AG10803 (cell line): ENCODE results near the gene CBY3.
"Not testable (repeated sequence)": the region's sequence is repeated elsewhere in the genome, so short reads cannot be mapped to it uniquely, and the experiment has no call there.

Source experiments
- DNase-seq: peaks from one replicate; pipeline ENCODE4 v3.0.0; 2010; ENCODE audit warnings: low read depth
- H3K4me3 ChIP-seq: 2 replicates; pipeline ENCODE4 v1.5.1; 2011; ENCODE audit warnings: mild to moderate bottlenecking, low read length, control low read depth
- TF ChIP-seq, protein P1 (sequence below): conservative IDR thresholded peaks from 2 replicates; pipeline ENCODE4 v1.5.1; 2011; ENCODE audit warnings: mild to moderate bottlenecking, low read length, control low read depth, inconsistent platforms

Gene CBY3

DNA sequence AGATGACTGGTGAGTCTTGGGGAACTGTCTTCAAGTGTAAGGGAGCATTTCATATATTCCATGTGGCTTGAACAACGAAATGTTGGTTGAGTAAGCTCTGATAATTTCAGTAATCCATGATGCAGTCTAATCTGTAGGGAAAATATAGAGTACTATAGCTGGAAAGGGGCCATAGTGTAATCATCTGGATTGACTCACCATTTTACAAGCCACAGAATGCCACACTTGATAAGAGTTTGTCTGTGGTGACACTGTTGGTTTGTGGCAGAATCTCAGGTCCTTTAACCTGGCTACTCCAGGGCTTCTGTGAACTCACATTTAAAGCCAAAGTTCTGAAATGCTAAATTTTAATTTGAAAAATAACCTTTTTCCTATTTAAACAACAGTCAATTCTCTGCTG, 35.5 kb upstream of the CBY3 start:
- DNase-seq, result no peak
- TF ChIP-seq, protein P1, sequence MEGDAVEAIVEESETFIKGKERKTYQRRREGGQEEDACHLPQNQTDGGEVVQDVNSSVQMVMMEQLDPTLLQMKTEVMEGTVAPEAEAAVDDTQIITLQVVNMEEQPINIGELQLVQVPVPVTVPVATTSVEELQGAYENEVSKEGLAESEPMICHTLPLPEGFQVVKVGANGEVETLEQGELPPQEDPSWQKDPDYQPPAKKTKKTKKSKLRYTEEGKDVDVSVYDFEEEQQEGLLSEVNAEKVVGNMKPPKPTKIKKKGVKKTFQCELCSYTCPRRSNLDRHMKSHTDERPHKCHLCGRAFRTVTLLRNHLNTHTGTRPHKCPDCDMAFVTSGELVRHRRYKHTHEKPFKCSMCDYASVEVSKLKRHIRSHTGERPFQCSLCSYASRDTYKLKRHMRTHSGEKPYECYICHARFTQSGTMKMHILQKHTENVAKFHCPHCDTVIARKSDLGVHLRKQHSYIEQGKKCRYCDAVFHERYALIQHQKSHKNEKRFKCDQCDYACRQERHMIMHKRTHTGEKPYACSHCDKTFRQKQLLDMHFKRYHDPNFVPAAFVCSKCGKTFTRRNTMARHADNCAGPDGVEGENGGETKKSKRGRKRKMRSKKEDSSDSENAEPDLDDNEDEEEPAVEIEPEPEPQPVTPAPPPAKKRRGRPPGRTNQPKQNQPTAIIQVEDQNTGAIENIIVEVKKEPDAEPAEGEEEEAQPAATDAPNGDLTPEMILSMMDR, result no peak
- no peak overlapping the region for H3K4me3 ChIP-seq

DNA sequence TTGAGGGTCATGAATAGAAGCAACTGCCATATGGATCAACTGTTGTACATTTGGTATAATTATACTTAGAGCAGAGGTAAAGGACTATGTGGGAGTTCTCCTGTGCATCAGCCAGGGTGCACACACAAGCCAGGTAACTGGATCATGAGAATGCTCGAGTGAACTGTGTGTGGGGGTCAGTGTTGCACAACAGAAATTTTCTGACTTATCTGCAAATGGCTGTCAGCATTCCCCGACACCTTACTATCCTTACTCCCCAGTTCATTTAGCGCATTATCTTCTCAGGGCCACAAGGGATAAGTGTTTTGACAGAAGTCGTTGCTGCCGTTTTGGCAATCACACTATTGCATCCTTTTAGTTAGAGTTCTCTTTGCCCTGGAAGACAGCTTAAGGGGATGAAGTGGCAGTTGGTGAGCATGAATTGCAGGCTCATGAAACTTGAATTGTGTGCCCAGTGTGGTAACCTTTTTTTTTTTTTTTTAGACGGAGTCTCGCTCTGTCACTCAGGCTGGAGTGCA, 19.6 kb upstream of the CBY3 start:
- TF ChIP-seq, protein P1, result no peak
- DNase-seq, result no peak
- H3K4me3 ChIP-seq, result peak overlapping the region; percentile 95

DNA sequence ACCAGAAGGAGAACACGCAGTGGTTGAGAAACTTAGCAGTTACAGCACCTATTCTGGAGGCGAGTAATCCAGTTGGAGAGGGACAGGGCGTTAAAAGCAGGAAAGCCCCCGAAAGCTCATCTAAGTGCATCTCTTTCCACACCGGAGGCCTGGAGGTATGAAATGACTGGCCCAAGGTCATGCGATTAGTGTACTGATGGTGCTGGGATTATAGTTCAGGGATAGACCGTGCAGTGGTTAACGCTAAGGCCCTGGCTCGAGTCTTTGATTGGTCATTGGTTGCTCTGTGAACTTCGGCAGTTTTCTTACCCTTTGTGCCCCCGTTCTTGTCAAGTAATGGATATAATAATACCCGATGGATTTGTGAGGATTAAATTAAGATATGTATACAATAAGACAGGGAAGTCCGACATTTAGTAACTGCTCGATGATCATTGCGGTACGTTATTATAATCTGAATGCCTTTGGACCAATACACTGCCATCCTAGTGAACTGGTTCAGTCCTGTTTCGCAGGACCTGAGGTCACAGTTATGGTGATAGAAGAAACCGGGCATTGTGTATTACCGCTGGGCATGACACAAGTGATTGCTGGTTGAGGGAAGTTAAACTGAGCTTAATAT, 18.9 kb upstream of the CBY3 start:
- peak overlapping the region; percentile 95 for H3K4me3 ChIP-seq
- TF ChIP-seq, protein P1, result no peak
- DNase-seq, result peak; percentile 40

DNA sequence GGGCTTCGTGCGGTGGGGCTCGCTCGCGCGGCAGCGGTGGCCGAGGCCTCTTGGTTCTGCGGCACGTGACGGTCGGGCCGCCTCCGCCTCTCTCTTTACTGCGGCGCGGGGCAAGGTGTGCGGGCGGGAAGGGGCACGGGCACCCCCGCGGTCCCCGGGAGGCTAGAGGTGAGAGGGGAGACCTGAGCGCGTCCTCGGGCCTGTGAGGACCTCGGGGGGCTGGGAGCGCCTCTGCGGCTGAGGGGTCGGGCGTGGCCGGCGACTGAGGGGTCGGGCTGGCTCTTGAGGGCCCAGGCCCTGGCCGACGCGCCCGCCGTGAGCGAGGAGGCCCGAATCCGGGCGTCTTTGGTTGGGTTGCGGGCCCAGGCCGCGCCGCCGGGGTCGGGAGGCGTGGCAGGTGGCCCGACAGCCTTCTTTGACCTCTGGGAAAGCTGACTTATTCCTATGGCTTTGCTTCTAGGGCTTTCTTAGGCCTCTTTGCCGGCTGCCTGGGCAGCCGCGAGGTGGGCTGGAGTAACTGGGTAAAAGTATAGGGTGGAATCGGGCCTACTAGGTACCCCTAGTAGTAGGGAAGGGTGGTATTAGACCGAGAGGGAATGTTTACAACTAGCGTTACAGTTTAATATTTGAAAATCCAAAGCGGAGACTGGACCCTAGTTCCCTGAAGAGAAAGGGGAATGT, 18.2 kb upstream of the CBY3 start, which contains the start of gene CANX:
TSS of gene CANX (plus strand) at position 33 of the 681 bp plus-strand sequence. CDS start 6,715 bp downstream, outside the sequence.
- DNase-seq, result no peak
- peak within 1 kb of the TSS; percentile 95 for H3K4me3 ChIP-seq
- TF ChIP-seq, protein P1, result no peak

DNA sequence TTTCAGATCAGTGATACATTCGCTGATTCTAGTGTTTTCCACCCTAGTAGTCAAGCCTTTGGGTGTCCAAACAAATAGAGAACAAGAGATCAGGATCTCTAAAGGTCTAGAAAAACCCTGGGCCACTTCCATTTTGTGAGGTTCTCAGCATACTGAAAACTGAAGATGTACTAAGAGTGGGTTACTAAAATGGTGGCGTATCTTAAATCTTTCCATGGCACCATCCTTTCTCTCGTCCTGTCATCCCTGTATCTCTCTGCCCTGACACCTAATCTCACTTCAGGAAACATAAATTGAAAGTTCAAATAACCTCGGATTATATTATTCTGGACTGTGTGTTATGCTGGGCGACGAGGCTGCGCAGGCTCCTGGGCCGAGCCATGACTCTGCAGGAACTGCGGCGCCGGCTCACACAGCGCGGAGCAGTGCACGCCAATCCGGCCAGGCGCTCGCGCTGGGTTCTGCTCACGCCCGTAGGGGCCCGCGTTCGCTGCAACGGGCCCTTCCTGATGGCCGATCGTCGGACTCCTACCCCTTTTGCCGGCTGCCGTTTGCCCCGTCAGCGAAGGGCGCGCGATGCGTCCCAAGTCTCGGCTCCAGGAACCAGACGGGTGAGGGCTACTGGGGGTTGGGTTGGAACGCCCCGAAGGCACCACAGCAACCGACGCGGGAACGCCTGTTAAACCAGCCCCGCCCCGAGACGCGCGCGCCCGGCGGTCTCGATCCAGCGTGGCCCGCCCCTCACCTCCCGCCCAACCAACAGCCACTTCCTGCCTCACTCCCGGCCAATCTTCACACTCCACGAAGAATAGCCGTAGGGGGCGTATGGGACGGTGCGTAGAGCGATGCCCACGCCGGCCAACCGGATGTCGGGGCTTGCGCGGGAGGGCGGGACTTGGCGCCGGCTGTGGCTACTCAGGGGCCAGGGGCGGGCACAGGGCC, 17.4 kb upstream of the CBY3 start:
- TF ChIP-seq, protein P1, result no peak
- H3K4me3 ChIP-seq, result peak overlapping the region; percentile 95
- peak; percentile 99 for DNase-seq

DNA sequence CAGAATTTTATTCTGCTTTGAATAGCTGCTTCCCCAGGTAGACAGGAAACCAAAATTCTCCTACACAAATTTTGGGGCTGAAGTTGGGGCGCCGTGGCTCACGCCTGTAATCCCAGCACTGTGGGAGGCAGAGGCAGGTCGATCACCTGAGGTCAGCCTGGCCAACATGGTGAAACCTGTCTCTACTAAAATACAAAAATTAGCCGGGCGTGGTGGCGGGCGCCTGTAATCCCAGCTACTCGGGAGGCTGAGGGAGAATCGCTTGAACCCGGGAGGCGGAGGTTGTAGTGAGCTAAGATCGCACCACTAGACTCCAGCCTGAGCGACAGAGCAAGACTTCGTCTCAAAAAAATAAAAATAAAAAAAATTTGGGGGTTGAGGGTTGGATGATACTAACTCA, 16.7 kb upstream of the CBY3 start:
- peak overlapping the region; percentile 82 for H3K4me3 ChIP-seq
- DNase-seq, result not testable (repeated sequence)

DNA sequence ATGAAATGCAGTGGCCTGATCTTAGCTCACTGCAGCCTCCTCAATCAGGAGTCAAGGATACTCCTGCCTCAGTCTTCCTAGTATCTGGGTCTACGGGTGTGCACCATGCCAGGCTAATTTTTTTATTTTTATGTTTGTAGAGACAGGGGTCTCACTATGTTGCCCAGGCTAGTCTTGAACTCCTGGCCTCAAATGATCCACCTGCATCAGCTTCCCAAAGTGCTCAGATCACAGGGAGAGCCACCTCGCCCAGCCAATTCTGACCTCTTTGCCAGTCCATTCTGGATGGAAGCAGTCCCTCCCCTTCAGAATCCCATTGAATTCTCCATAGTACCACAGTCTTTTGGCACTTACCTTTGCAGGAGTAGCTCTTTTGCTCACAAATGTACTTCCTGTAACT, 16.3 kb upstream of the CBY3 start:
- no peak for DNase-seq
- TF ChIP-seq, protein P1, result no peak
- no peak overlapping the region for H3K4me3 ChIP-seq
